H9 (cell line): Measurements from ENCODE around the gene FAM20A. TPM values are rescaled to one million over a fixed set of nuclear protein-coding genes. Genes with fewer than 3 reads are reported as not detected.

ENCODE experiments used
- DNase-seq: peaks from one replicate; pipeline ENCODE4 v3.0.0-alpha.2; 2017
- H2AFZ ChIP-seq: one replicate; pipeline ENCODE4 v1.6.1; 2013; ENCODE audit warnings: mild to moderate bottlenecking, low read length, control low read depth, moderate library complexity
- H2AK5ac ChIP-seq: 2 replicates; pipeline ENCODE4 v1.6.1; 2013; ENCODE audit warnings: low read length, control low read depth, mixed read lengths; ENCODE audit not compliant: insufficient read length
- H2BK120ac ChIP-seq: one replicate; pipeline ENCODE4 v1.6.1; 2013; ENCODE audit warnings: low read depth, mild to moderate bottlenecking, low read length, control low read depth, inconsistent platforms; ENCODE audit not compliant: poor library complexity, severe bottlenecking
- H2BK12ac ChIP-seq: 2 replicates; pipeline ENCODE4 v1.6.1; 2013; ENCODE audit warnings: low read length, control low read depth, mixed read lengths, low read depth; ENCODE audit not compliant: insufficient read length
- H2BK15ac ChIP-seq: 2 replicates; pipeline ENCODE4 v1.6.1; 2013; ENCODE audit warnings: low read depth, low read length, control low read depth
- H2BK20ac ChIP-seq: one replicate; pipeline ENCODE4 v1.6.1; 2013; ENCODE audit warnings: low read depth, mild to moderate bottlenecking, low read length, control low read depth, inconsistent platforms; ENCODE audit not compliant: poor library complexity, severe bottlenecking
- H2BK5ac ChIP-seq: 2 replicates; pipeline ENCODE4 v1.6.1; 2013; ENCODE audit warnings: low read length, control low read depth, mixed read lengths; ENCODE audit not compliant: insufficient read length
- H3K14ac ChIP-seq: 2 replicates; pipeline ENCODE4 v1.6.1; 2013; ENCODE audit warnings: low read length, control low read depth; ENCODE audit not compliant: insufficient read depth
- H3K18ac ChIP-seq: 2 replicates; pipeline ENCODE4 v1.6.1; 2013; ENCODE audit warnings: low read depth, mild to moderate bottlenecking, mixed read lengths, low read length, control low read depth; ENCODE audit not compliant: insufficient read length
- H3K23ac ChIP-seq: 2 replicates; pipeline ENCODE4 v1.6.1; 2013; ENCODE audit warnings: low read length, control low read depth, mixed read lengths, low read depth; ENCODE audit not compliant: insufficient read length
- H3K23me2 ChIP-seq: 2 replicates; pipeline ENCODE4 v1.6.1; 2013; ENCODE audit warnings: low read depth, mild to moderate bottlenecking, mixed read lengths, low read length, control low read depth; ENCODE audit not compliant: insufficient read length, poor library complexity, severe bottlenecking
- H3K27ac ChIP-seq: 2 replicates; pipeline ENCODE4 v1.5.1; 2013; ENCODE audit warnings: low read length, control low read depth, mixed read lengths, low read depth; ENCODE audit not compliant: insufficient read length
- H3K27me3 ChIP-seq: 2 replicates; pipeline ENCODE4 v1.6.1; 2013; ENCODE audit warnings: low read length, control low read depth, inconsistent platforms; ENCODE audit not compliant: insufficient read depth
- H3K4ac ChIP-seq: 2 replicates; pipeline ENCODE4 v1.6.1; 2013; ENCODE audit warnings: low read depth, mild to moderate bottlenecking, control low read depth, inconsistent platforms, low read length, moderate library complexity
- H3K4me1 ChIP-seq: 2 replicates; pipeline ENCODE4 v1.6.1; 2013; ENCODE audit warnings: low read length, control low read depth, inconsistent platforms; ENCODE audit not compliant: insufficient read depth
- H3K4me2 ChIP-seq: 2 replicates; pipeline ENCODE4 v1.6.1; 2013; ENCODE audit warnings: low read length, control low read depth, mixed read lengths; ENCODE audit not compliant: insufficient read length, insufficient read depth
- H3K56ac ChIP-seq: 2 replicates; pipeline ENCODE4 v1.6.1; 2013; ENCODE audit warnings: low read depth, mild to moderate bottlenecking, mixed read lengths, low read length, control low read depth; ENCODE audit not compliant: insufficient read length
- H3K79me1 ChIP-seq: 2 replicates; pipeline ENCODE4 v1.6.1; 2013; ENCODE audit warnings: low read depth, mild to moderate bottlenecking, moderate library complexity, low read length, control low read depth, inconsistent platforms; ENCODE audit not compliant: insufficient read depth, poor library complexity, severe bottlenecking
- H3K79me2 ChIP-seq: 2 replicates; pipeline ENCODE4 v1.6.1; 2013; ENCODE audit warnings: low read length, control low read depth, inconsistent platforms; ENCODE audit not compliant: insufficient read depth
- H3K9ac ChIP-seq: 2 replicates; pipeline ENCODE4 v1.6.1; 2013; ENCODE audit warnings: low read length, control low read depth, mixed read lengths; ENCODE audit not compliant: insufficient read length; ENCODE audit errors: extremely low read depth
- H3K9me3 ChIP-seq: one replicate; pipeline ENCODE4 v1.6.1; 2013; ENCODE audit warnings: low read depth, low read length, inconsistent platforms; ENCODE audit not compliant: control insufficient read depth
- H3T11ph ChIP-seq: one replicate; pipeline ENCODE4 v1.6.1; 2013; ENCODE audit warnings: mild to moderate bottlenecking, low read length, control low read depth, inconsistent platforms
- H4K20me1 ChIP-seq: one replicate; pipeline ENCODE4 v1.6.1; 2013; ENCODE audit not compliant: control insufficient read depth, insufficient read length, insufficient read depth
- H4K5ac ChIP-seq: 2 replicates; pipeline ENCODE4 v1.6.1; 2013; ENCODE audit warnings: low read depth, mild to moderate bottlenecking, mixed read lengths, low read length, control low read depth; ENCODE audit not compliant: insufficient read length
- H4K8ac ChIP-seq: replicated peaks from 2 replicates; pipeline ENCODE4 v1.6.1; 2013; ENCODE audit warnings: low read length, control low read depth, mixed read lengths, low read depth; ENCODE audit not compliant: insufficient read length
- H4K91ac ChIP-seq: 2 replicates; pipeline ENCODE4 v1.6.1; 2013; ENCODE audit warnings: low read depth, mild to moderate bottlenecking, moderate library complexity, mixed read lengths, low read length, control low read depth; ENCODE audit not compliant: insufficient read length
- H3K27ac Mint-ChIP-seq, 3 experiments: 2 replicates in 2 of 3; 3 replicates in 1 of 3; pipeline ENCODE4 v1.8.0; 2020 to 2021; ENCODE audit warnings: mixed read lengths in 3 of 3, mild to moderate bottlenecking in 1 of 3, moderate library complexity in 1 of 3
- H3K27me3 Mint-ChIP-seq: 2 replicates; pipeline ENCODE4 v1.8.0; 2021; ENCODE audit warnings: low read depth, mild to moderate bottlenecking, moderate library complexity, mixed read lengths
- H3K36me3 Mint-ChIP-seq, 3 experiments: 2 replicates in 2 of 3; 3 replicates in 1 of 3; pipeline ENCODE4 v1.8.0; 2020 to 2021; ENCODE audit warnings: low read depth in 3 of 3, mixed read lengths in 3 of 3; ENCODE audit not compliant: insufficient read depth in 1 of 3
- H3K4me1 Mint-ChIP-seq, 2 experiments: 2 replicates each; pipeline ENCODE4 v1.8.0; 2020; ENCODE audit warnings: mixed read lengths in 2 of 2
- H3K4me3 Mint-ChIP-seq, 2 experiments: 2 replicates in 1 of 2; 3 replicates in 1 of 2; pipeline ENCODE4 v1.8.0; 2020 to 2021; ENCODE audit warnings: mild to moderate bottlenecking in 2 of 2, mixed read lengths in 2 of 2, moderate library complexity in 1 of 2
- H3K9me3 Mint-ChIP-seq, 2 experiments: 2 replicates in 1 of 2; 3 replicates in 1 of 2; pipeline ENCODE4 v1.8.0; 2020; ENCODE audit warnings: mild to moderate bottlenecking in 2 of 2, mixed read lengths in 2 of 2, moderate library complexity in 1 of 2
- WGBS: extraction: QIAGEN DNeasy Blood & Tissue Kit; methylation state at CpG from one replicate; pipeline ENCODE4 v1.1.7; 2013; ENCODE audit warnings: missing lambda C conversion rate, low lambda C conversion rate, mixed read lengths; ENCODE audit not compliant: insufficient read length; ENCODE audit errors: extremely low coverage; 5-methylcytosine and 5-hydroxymethylcytosine counted together
- total RNA-seq: library from RNA; stranded (reverse); gene quantifications from 2 replicates; pipeline ENCODE4 v1.2.1, GENCODE V29; 2021
- TF ChIP-seq, protein P1 (sequence below): fragments of 200-600 bp; sonication (generic); conservative IDR thresholded peaks from 3 replicates; pipeline ENCODE4 v1.8.0; 2021; ENCODE audit warnings: antibody characterized with exemption, mild to moderate bottlenecking

The FAM20A gene
- total RNA-seq, 1 experiment from 2014 or later: 34.4 TPM

DNA sequence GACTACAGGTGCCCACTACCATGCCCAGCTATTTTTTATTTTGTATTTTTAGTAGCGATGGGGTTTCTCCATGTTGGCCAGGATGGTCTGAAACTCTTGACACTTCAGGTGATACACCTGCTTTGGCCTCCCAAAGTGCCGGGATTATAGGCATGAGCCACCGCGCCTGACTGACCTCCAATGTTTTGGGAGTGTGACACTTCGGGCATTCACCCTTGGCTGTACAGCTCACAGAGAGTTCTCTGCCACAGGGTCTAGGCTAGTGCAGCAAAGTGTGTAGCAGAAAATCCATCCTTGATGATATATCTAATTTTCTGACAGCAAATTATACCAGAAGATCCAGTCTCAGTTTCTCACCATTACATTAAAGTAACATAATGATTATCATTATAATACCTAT lies 14.1 kb downstream of the FAM20A start:
- no peaks in the 10 kb centered on the region for H3K27me3 ChIP-seq
- no peak overlapping the region for H3K14ac ChIP-seq
- Mint-ChIP-seq H3K4me3 (no peak overlapping the region), H3K36me3 (peaks cover 1 to 70% (median 42%) of the 10 kb centered on the region in 3 experiments; a peak in 5 of 7 replicates), H3K4me1 (peaks cover 4 to 5% of the 10 kb centered on the region in 2 experiments), H3K27ac (no peak overlapping the region), H3K9me3 (peaks cover 7 to 16% of the 10 kb centered on the region in 2 experiments; a peak in 4 of 5 replicates), H3K27me3 (no peaks in the 10 kb centered on the region; the same call in 1 of the 2 replicates)
- no peak overlapping the region for H3K23ac ChIP-seq
- no peak overlapping the region for H3T11ph ChIP-seq
- no peak overlapping the region for H4K91ac ChIP-seq
- peaks cover 2% of the 10 kb centered on the region for H4K20me1 ChIP-seq
- H2BK12ac ChIP-seq: no peak overlapping the region
- H2BK120ac ChIP-seq: no peak overlapping the region
- H2BK5ac ChIP-seq: no peak overlapping the region
- H4K5ac ChIP-seq: no peak overlapping the region
- no peak overlapping the region for H3K27ac ChIP-seq
- H3K4me1 ChIP-seq: no peaks in the 10 kb centered on the region
- TF ChIP-seq, protein P1, sequence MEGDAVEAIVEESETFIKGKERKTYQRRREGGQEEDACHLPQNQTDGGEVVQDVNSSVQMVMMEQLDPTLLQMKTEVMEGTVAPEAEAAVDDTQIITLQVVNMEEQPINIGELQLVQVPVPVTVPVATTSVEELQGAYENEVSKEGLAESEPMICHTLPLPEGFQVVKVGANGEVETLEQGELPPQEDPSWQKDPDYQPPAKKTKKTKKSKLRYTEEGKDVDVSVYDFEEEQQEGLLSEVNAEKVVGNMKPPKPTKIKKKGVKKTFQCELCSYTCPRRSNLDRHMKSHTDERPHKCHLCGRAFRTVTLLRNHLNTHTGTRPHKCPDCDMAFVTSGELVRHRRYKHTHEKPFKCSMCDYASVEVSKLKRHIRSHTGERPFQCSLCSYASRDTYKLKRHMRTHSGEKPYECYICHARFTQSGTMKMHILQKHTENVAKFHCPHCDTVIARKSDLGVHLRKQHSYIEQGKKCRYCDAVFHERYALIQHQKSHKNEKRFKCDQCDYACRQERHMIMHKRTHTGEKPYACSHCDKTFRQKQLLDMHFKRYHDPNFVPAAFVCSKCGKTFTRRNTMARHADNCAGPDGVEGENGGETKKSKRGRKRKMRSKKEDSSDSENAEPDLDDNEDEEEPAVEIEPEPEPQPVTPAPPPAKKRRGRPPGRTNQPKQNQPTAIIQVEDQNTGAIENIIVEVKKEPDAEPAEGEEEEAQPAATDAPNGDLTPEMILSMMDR: no peak
- H3K79me2 ChIP-seq: no peaks in the 10 kb centered on the region
- no peak overlapping the region for H3K4me2 ChIP-seq
- no peaks in the 10 kb centered on the region for H3K9me3 ChIP-seq
- no peak overlapping the region for H3K18ac ChIP-seq
- H2BK15ac ChIP-seq: no peak overlapping the region
- H3K23me2 ChIP-seq: no peaks in the 10 kb centered on the region
- no peak overlapping the region for H2BK20ac ChIP-seq
- no CpG with 5 or more reads among the region's 5 CpGs for WGBS
- H3K79me1 ChIP-seq: no peaks in the 10 kb centered on the region
- H3K4ac ChIP-seq: no peak overlapping the region
- peak; percentile 18 for DNase-seq
- no peak overlapping the region for H2AK5ac ChIP-seq
- H3K56ac ChIP-seq: no peak overlapping the region
- H2AFZ ChIP-seq: no peak overlapping the region
- no peak overlapping the region for H4K8ac ChIP-seq
- no peak overlapping the region for H3K9ac ChIP-seq
